Measurements from ENCODE around the gene EXOC2. TPM values are rescaled to one million over a fixed set of nuclear protein-coding genes. Genes with fewer than 3 reads are reported as not detected.

Gene EXOC2
- total RNA-seq, 4 donors from 2014 or later = 25.6 to 37.1 (median 30.8) TPM

DNA sequence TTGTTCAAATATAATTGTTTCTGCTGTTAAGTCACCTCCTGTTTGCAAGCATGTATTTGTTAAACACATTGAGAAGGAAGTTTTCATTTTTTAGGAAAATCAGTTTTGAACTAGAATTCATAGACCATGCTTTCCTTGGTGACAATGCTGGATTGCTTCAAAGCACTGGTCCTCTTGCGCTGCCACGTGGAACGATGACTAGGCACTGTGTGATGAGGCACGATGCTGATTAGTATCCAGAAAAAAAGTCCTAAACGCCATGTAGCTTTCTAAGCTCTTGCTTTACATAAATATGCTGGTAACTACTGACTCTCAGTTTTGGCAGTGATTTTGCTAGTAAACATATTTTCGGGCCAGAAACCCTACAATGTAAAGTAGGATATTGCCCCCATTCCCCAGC is 11.1 kb upstream of the EXOC2 start:
- 89 to 92% methylated on average over 6 of the region's 6 CpGs for WGBS, 2 donors
- no peak for DNase-seq
- H3K27me3 ChIP-seq = no peaks in the 10 kb centered on the region
- H3K4me1 ChIP-seq = peaks cover 4 to 5% of the 10 kb centered on the region in 2 donors
- H3K4me3 ChIP-seq (replicated peaks in 1 of 3) = no peak overlapping the region
- H3K27ac ChIP-seq = no peak overlapping the region
- no peak for TF ChIP-seq POLR2A (IDR thresholded peaks at IDR 0.05)
- TF ChIP-seq, protein P1, sequence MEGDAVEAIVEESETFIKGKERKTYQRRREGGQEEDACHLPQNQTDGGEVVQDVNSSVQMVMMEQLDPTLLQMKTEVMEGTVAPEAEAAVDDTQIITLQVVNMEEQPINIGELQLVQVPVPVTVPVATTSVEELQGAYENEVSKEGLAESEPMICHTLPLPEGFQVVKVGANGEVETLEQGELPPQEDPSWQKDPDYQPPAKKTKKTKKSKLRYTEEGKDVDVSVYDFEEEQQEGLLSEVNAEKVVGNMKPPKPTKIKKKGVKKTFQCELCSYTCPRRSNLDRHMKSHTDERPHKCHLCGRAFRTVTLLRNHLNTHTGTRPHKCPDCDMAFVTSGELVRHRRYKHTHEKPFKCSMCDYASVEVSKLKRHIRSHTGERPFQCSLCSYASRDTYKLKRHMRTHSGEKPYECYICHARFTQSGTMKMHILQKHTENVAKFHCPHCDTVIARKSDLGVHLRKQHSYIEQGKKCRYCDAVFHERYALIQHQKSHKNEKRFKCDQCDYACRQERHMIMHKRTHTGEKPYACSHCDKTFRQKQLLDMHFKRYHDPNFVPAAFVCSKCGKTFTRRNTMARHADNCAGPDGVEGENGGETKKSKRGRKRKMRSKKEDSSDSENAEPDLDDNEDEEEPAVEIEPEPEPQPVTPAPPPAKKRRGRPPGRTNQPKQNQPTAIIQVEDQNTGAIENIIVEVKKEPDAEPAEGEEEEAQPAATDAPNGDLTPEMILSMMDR (IDR thresholded peaks at IDR 0.05) = no peak
- no peaks in the 10 kb centered on the region for H3K9me3 ChIP-seq
- no peaks in the 10 kb centered on the region for H3K36me3 ChIP-seq
- intact Hi-C loops (cut with DNase I) = no loop called here

DNA sequence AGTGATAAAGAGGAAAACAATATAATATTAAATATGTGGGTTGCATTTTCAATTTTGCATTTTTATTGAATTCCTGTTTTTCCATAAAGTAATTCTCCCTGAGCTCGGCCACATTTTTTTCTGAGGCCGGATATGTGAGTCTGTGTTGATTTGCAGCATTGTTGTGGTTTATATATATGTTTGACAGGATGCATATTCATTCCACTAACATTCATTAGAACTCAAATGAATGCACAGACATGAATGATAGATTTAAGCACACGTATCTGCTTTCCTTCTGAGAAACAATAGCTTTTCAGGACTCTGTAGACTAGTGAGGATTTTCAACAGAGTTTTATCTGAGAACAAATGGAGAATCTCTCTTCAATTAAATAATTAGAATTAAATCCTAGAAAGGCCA is 10.6 kb upstream of the EXOC2 start:
- no peak for DNase-seq

DNA sequence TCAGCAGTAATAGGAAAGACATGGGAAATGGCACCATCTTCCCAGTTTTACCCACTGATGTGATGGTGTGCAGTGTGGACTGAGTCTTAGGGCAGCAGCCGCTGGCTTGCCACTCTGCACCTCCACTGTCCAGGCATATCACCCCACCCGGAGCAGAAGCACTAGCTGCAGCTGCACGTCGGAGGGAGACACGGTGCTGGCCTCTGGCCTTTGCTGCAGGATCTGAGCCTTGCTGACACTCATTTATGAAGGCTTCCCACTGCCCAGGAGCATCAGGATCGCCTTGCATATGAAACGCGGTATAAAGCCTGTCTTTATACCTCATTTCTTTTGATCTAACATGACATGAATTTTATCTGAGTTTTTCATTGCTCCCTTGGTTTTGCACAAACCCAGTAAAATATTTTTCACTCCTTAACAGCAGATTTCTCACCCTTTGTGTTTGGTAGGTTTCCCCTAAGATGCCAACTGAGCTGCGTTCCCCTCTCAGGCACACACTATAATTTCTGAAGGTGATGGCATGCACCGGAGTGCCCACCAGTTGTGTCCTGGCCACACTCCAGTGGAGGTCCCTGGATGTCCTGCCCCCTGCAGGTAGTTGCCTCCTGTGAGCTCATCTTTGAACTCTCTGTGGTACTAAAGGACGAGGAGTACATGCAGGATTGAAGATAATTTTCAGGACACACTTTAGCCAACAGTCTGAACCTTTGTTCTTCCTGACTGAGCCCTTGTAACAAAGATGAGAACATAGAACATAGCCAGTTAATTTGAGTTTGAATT is 9.0 kb upstream of the EXOC2 start:
- intact Hi-C loops (cut with DNase I) = no loop called here
- 68 to 69% methylated on average over 11 of the region's 11 CpGs for WGBS, 2 donors
- TF ChIP-seq POLR2A (IDR thresholded peaks at IDR 0.05) = no peak
- TF ChIP-seq, protein P1 (IDR thresholded peaks at IDR 0.05) = no peak
- H3K27me3 ChIP-seq = no peaks in the 10 kb centered on the region
- H3K4me1 ChIP-seq = peaks cover 4 to 5% of the 10 kb centered on the region in 2 donors
- H3K36me3 ChIP-seq = no peaks in the 10 kb centered on the region
- no peaks in the 10 kb centered on the region for H3K9me3 ChIP-seq
- DNase-seq = no peak
- H3K4me3 ChIP-seq (replicated peaks in 1 of 3) = no peak overlapping the region
- H3K27ac ChIP-seq = no peak overlapping the region

More for the DNA sequence above, 10.6 kb upstream of the EXOC2 start:
- intact Hi-C loops (cut with DNase I) = no loop called here
- WGBS, 2 donors = 87 to 89% methylated on average over 3 of the region's 3 CpGs
- Histone ChIP-seq H3K36me3 (no peaks in the 10 kb centered on the region), H3K4me1 (peaks cover 4 to 5% of the 10 kb centered on the region in 2 donors), H3K4me3 (replicated peaks in 1 of 3) (no peak overlapping the region), H3K27ac (no peak overlapping the region), H3K9me3 (no peaks in the 10 kb centered on the region), H3K27me3 (no peaks in the 10 kb centered on the region)
- no peak for TF ChIP-seq POLR2A (IDR thresholded peaks at IDR 0.05)
- TF ChIP-seq, protein P1 (IDR thresholded peaks at IDR 0.05) = no peak

DNA sequence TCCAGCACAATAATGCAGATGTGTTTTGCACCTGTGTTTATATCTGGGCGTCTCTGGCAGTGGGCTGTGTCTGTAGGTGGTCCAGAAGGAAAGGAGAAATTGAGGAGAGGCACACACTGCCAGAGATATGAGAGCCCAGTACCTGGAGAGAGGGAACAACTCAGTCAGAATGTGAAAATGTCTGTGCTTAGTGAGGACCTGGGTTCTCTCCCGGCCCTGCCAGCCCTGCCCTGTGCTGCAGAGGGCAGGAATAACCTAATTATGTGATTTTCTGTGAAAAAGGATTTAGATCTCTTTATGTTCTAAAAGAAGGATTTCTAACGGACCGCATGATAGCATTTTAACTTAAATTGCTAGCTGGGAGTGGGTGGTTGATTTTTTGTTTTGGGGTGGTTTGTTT is 8.3 kb upstream of the EXOC2 start:
- intact Hi-C loops (cut with DNase I) = no loop called here
- peaks cover 4 to 5% of the 10 kb centered on the region in 2 donors for H3K4me1 ChIP-seq
- H3K36me3 ChIP-seq = no peaks in the 10 kb centered on the region
- H3K4me3 ChIP-seq (replicated peaks in 1 of 3) = no peak overlapping the region
- no peaks in the 10 kb centered on the region for H3K9me3 ChIP-seq
- TF ChIP-seq, protein P1 (IDR thresholded peaks at IDR 0.05) = no peak
- no peak for DNase-seq
- 78 to 79% methylated on average over 4 of the region's 4 CpGs for WGBS, 2 donors
- H3K27ac ChIP-seq = no peak overlapping the region
- H3K27me3 ChIP-seq = no peaks in the 10 kb centered on the region

DNA sequence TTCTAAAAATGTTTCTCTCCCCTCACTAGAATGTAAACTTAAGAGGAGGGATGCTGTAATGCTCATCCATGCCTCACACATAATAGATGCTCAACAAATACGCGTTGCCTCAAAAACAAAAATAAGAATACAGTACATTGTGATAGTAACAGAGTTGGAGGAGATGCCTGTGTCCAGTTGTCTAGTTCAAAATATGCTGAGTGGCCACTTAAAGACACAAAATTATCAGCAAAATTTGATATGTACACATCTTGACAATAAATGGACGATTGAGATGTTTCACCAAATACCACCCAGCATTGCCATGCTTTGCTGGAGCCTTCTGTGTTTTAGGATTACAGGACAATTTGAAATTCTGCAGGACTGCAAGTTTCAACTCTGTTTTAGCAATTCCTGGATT is 7.6 kb upstream of the EXOC2 start:
- H3K36me3 ChIP-seq = no peaks in the 10 kb centered on the region
- DNase-seq = no peak
- intact Hi-C loops (cut with DNase I) = no loop called here
- no peaks in the 10 kb centered on the region for H3K27me3 ChIP-seq
- H3K4me3 ChIP-seq (replicated peaks in 1 of 3) = no peak overlapping the region
- 90 to 95% methylated on average over 3 of the region's 3 CpGs for WGBS, 2 donors
- H3K9me3 ChIP-seq = no peaks in the 10 kb centered on the region
- H3K27ac ChIP-seq = no peak overlapping the region
- H3K4me1 ChIP-seq = peaks cover 4 to 5% of the 10 kb centered on the region in 2 donors
- no peak for TF ChIP-seq POLR2A (IDR thresholded peaks at IDR 0.05)
- TF ChIP-seq, protein P1 (IDR thresholded peaks at IDR 0.05) = no peak

All from thyroid gland (tissue), 4 donors.